ENCODE measurements around the gene AACS. TPM values are rescaled to one million over a fixed set of nuclear protein-coding genes. Genes with fewer than 3 reads are reported as not detected.

Gene AACS
- total and polyA plus RNA-seq, 2 of the 13 experiments (the other 11 are each of a cell fraction or from before 2014, with no cell fraction given), result 23.3 to 28.8 TPM

DNA sequence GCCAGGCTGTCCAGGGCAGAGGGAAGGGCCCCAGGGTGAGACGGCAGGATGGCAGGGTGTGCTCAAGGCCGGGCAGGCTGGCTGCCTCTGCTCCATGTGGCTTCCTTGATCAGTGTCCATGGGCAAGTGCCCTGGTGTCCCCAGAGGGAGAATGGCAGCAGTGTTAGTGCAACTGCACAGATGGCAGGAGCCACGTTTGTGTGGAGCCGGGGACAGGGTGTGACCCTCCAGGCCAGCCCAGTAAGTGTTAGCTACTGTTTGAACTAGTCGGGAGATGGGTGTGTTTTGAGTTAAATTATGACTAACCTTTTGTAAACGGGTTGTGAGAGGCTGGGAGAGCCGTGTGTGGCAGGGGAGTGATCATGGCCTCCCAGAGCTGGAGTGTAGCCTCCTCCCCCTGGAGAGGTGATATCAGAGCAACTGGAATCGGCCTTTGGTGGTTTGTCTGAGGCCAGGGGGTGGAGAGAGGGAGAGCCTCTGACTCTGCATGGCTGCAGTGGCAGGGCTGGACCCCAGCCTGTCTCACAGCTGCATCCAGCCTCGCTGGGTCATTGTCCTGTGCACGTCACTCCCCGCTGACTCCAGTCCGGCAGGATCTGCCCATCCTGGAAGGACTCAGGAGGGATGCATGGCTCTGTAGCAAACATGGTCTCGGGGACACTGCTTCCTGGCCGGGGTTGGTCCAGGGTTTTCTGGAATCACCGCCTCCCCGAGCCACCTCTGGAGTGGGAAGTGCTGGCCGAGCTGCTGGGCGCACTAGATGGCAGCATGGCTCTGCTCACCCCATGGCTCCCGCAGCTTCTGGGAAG, 27.8 kb downstream of the AACS start (continued):
- TF ChIP-seq, protein P1, sequence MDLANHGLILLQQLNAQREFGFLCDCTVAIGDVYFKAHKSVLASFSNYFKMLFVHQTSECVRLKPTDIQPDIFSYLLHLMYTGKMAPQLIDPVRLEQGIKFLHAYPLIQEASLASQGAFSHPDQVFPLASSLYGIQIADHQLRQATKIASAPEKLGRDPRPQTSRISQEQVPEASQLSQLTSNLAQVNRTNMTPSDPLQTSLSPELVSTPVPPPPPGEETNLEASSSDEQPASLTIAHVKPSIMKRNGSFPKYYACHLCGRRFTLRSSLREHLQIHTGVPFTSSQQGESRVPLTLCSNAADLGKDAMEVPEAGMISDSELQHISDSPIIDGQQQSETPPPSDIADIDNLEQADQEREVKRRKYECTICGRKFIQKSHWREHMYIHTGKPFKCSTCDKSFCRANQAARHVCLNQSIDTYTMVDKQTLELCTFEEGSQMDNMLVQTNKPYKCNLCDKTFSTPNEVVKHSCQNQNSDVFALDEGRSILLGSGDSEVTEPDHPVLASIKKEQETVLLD (CRISPR knock-in tag; IDR thresholded peaks at IDR 0.05; ENCODE audit: low read depth), result 0 out of 2 replicates have a peak, but pooled peaks have one; percentile 30
- TF ChIP-seq, protein P2, sequence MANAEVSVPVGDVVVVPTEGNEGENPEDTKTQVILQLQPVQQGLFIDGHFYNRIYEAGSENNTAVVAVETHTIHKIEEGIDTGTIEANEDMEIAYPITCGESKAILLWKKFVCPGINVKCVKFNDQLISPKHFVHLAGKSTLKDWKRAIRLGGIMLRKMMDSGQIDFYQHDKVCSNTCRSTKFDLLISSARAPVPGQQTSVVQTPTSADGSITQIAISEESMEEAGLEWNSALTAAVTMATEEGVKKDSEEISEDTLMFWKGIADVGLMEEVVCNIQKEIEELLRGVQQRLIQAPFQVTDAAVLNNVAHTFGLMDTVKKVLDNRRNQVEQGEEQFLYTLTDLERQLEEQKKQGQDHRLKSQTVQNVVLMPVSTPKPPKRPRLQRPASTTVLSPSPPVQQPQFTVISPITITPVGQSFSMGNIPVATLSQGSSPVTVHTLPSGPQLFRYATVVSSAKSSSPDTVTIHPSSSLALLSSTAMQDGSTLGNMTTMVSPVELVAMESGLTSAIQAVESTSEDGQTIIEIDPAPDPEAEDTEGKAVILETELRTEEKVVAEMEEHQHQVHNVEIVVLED (CRISPR knock-in tag; IDR thresholded peaks at IDR 0.05; ENCODE audit: borderline replicate concordance), result no peak; the same call in 1 of the 2 replicates
- no peak for TF ChIP-seq ZNF790 (CRISPR knock-in tag; IDR thresholded peaks at IDR 0.05; ENCODE audit: borderline replicate concordance)
- TF ChIP-seq, protein P3, sequence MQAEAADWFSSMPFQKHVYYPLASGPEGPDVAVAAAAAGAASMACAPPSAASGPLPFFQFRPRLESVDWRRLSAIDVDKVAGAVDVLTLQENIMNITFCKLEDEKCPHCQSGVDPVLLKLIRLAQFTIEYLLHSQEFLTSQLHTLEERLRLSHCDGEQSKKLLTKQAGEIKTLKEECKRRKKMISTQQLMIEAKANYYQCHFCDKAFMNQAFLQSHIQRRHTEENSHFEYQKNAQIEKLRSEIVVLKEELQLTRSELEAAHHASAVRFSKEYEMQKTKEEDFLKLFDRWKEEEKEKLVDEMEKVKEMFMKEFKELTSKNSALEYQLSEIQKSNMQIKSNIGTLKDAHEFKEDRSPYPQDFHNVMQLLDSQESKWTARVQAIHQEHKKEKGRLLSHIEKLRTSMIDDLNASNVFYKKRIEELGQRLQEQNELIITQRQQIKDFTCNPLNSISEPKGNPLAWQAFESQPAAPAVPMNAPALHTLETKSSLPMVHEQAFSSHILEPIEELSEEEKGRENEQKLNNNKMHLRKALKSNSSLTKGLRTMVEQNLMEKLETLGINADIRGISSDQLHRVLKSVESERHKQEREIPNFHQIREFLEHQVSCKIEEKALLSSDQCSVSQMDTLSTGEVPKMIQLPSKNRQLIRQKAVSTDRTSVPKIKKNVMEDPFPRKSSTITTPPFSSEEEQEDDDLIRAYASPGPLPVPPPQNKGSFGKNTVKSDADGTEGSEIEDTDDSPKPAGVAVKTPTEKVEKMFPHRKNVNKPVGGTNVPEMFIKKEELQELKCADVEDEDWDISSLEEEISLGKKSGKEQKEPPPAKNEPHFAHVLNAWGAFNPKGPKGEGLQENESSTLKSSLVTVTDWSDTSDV (CRISPR knock-in tag; IDR thresholded peaks at IDR 0.05), result no peak
- TF ChIP-seq ZNF547 (CRISPR knock-in tag; IDR thresholded peaks at IDR 0.05), result 0 out of 2 replicates have a peak, but pooled peaks have one; percentile 33
- no peak for TF ChIP-seq FOSL1 (CRISPR knock-in tag; IDR thresholded peaks at IDR 0.05; ENCODE audit: borderline replicate concordance)
- TF ChIP-seq BRCA1 (CRISPR knock-in tag; IDR thresholded peaks at IDR 0.05), result no peak
- TF ChIP-seq ZNF20 (CRISPR knock-in tag; IDR thresholded peaks at IDR 0.05), result no peak
- TF ChIP-seq STAG1 (CRISPR knock-in tag; IDR thresholded peaks at IDR 0.05), result peak; percentile 60
- peak; percentile 30; the same call in 1 of the 2 replicates for TF ChIP-seq ZNF296 (CRISPR knock-in tag; conservative IDR thresholded peaks at IDR 0.05)
- TF ChIP-seq, protein P4, sequence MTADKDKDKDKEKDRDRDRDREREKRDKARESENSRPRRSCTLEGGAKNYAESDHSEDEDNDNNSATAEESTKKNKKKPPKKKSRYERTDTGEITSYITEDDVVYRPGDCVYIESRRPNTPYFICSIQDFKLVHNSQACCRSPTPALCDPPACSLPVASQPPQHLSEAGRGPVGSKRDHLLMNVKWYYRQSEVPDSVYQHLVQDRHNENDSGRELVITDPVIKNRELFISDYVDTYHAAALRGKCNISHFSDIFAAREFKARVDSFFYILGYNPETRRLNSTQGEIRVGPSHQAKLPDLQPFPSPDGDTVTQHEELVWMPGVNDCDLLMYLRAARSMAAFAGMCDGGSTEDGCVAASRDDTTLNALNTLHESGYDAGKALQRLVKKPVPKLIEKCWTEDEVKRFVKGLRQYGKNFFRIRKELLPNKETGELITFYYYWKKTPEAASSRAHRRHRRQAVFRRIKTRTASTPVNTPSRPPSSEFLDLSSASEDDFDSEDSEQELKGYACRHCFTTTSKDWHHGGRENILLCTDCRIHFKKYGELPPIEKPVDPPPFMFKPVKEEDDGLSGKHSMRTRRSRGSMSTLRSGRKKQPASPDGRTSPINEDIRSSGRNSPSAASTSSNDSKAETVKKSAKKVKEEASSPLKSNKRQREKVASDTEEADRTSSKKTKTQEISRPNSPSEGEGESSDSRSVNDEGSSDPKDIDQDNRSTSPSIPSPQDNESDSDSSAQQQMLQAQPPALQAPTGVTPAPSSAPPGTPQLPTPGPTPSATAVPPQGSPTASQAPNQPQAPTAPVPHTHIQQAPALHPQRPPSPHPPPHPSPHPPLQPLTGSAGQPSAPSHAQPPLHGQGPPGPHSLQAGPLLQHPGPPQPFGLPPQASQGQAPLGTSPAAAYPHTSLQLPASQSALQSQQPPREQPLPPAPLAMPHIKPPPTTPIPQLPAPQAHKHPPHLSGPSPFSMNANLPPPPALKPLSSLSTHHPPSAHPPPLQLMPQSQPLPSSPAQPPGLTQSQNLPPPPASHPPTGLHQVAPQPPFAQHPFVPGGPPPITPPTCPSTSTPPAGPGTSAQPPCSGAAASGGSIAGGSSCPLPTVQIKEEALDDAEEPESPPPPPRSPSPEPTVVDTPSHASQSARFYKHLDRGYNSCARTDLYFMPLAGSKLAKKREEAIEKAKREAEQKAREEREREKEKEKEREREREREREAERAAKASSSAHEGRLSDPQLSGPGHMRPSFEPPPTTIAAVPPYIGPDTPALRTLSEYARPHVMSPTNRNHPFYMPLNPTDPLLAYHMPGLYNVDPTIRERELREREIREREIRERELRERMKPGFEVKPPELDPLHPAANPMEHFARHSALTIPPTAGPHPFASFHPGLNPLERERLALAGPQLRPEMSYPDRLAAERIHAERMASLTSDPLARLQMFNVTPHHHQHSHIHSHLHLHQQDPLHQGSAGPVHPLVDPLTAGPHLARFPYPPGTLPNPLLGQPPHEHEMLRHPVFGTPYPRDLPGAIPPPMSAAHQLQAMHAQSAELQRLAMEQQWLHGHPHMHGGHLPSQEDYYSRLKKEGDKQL (CRISPR knock-in tag; IDR thresholded peaks at IDR 0.05; ENCODE audit: low read depth), result 0 out of 2 replicates have a peak, but pooled peaks have one; percentile 34
- TF ChIP-seq BRD4 (CRISPR knock-in tag; IDR thresholded peaks at IDR 0.05), result no peak
- TF ChIP-seq POLR2A (IDR thresholded peaks at IDR 0.05; ENCODE audit: insufficient read depth in 1 of 2, low read depth in 2 of 2, low read length in 2 of 2), result peak; percentile 70 to 81
- TF ChIP-seq ZNF282 (IDR thresholded peaks at IDR 0.05; ENCODE audit: partially characterized antibody), result no peak
- no peak for TF ChIP-seq ZNF749 (CRISPR knock-in tag; IDR thresholded peaks at IDR 0.05; ENCODE audit: borderline replicate concordance)
- no peak for TF ChIP-seq ZNF333 (CRISPR knock-in tag; IDR thresholded peaks at IDR 0.05; ENCODE audit: borderline replicate concordance)
- no peak for TF ChIP-seq ZNF12 (CRISPR knock-in tag; IDR thresholded peaks at IDR 0.05)
